ENCODE measurements around the gene ALDH1A2. TPM values are rescaled to one million over a fixed set of nuclear protein-coding genes. Genes with fewer than 3 reads are reported as not detected.

Gene ALDH1A2
- polyA plus RNA-seq, 1 donor from 2014 or later, result 0.24 TPM

DNA sequence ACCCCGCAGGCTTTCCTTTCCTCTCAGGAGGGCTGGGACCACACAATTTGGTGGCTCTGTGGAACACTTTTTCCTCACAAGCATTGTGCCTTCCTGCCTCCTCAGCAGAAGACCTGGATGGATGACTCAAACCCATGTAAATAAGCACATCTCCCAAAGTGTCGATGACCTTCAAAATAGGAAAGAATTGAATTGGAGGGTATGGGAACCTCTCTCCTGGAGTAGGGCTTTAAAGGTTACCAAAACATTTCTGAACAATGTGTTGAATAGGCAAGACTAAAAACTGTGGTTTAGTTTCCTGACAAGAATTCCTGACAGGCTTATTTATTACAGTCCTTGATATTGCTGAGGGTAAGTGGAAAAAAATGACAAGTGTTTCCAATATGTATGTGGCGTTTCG lies 118.2 kb downstream of the ALDH1A2 start:
- H3F3A ChIP-seq (ENCODE audit: insufficient read depth, low read length, poor library complexity, severe bottlenecking), result no peaks in the 10 kb centered on the region
- no peak overlapping the region for H3K27ac ChIP-seq (ENCODE audit: low read length)
- no peaks in the 10 kb centered on the region for H4K20me1 ChIP-seq (ENCODE audit: insufficient read depth)
- H3K9ac ChIP-seq (ENCODE audit: low read length), result no peak overlapping the region
- H3K9me3 ChIP-seq (ENCODE audit: low read length), result no peaks in the 10 kb centered on the region
- no peaks in the 10 kb centered on the region for H3K27me3 ChIP-seq (ENCODE audit: insufficient read depth, low read depth, low read length)
- H3K4me3 ChIP-seq (ENCODE audit: low read length), result no peak overlapping the region
- no peak overlapping the region for H2AFZ ChIP-seq (ENCODE audit: low read depth, low read length)
- no peaks in the 10 kb centered on the region for H3K9me2 ChIP-seq (ENCODE audit: insufficient read depth, low read length)
- H3K79me2 ChIP-seq (replicated peaks; ENCODE audit: insufficient read depth, low read length), result no peaks in the 10 kb centered on the region
- TF ChIP-seq, protein P1, sequence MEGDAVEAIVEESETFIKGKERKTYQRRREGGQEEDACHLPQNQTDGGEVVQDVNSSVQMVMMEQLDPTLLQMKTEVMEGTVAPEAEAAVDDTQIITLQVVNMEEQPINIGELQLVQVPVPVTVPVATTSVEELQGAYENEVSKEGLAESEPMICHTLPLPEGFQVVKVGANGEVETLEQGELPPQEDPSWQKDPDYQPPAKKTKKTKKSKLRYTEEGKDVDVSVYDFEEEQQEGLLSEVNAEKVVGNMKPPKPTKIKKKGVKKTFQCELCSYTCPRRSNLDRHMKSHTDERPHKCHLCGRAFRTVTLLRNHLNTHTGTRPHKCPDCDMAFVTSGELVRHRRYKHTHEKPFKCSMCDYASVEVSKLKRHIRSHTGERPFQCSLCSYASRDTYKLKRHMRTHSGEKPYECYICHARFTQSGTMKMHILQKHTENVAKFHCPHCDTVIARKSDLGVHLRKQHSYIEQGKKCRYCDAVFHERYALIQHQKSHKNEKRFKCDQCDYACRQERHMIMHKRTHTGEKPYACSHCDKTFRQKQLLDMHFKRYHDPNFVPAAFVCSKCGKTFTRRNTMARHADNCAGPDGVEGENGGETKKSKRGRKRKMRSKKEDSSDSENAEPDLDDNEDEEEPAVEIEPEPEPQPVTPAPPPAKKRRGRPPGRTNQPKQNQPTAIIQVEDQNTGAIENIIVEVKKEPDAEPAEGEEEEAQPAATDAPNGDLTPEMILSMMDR (IDR thresholded peaks at IDR 0.05; ENCODE audit: poor library complexity, severe bottlenecking), result no peak
- TF ChIP-seq POLR2AphosphoS5 (IDR thresholded peaks at IDR 0.05), result no peak
- TF ChIP-seq EZH2 (IDR thresholded peaks at IDR 0.05; ENCODE audit: borderline replicate concordance, insufficient read depth, low read length, poor library complexity, severe bottlenecking), result no peak
- no peak for TF ChIP-seq SMC3 (conservative IDR thresholded peaks at IDR 0.05; ENCODE audit: poor library complexity)
- no peak for TF ChIP-seq TAF1 (IDR thresholded peaks at IDR 0.05; ENCODE audit: low read depth)
- TF ChIP-seq RAD21 (conservative IDR thresholded peaks at IDR 0.05), result no peak
- no peak for TF ChIP-seq MXI1 (conservative IDR thresholded peaks at IDR 0.05; ENCODE audit: poor library complexity, severe bottlenecking)
- TF ChIP-seq EP300 (conservative IDR thresholded peaks at IDR 0.05; ENCODE audit: poor library complexity, severe bottlenecking), result no peak
- TF ChIP-seq REST (IDR thresholded peaks at IDR 0.05; ENCODE audit: borderline replicate concordance), result no peak
- no peaks in the 10 kb centered on the region for H3K36me3 ChIP-seq (ENCODE audit: insufficient read depth, low read length)
- no peak overlapping the region for H3K4me2 ChIP-seq (ENCODE audit: low read length)

GRCh38 chr15:57946491-57947048 lies 118.9 kb downstream of the ALDH1A2 start:
- H4K20me1 ChIP-seq (ENCODE audit: insufficient read depth), result no peaks in the 10 kb centered on the region
- H3K4me3 ChIP-seq (ENCODE audit: low read length), result no peak overlapping the region
- no peak overlapping the region for H3K27ac ChIP-seq (ENCODE audit: low read length)
- no peaks in the 10 kb centered on the region for H3K9me2 ChIP-seq (ENCODE audit: insufficient read depth, low read length)
- H3K27me3 ChIP-seq (ENCODE audit: insufficient read depth, low read depth, low read length), result no peaks in the 10 kb centered on the region
- no peak overlapping the region for H2AFZ ChIP-seq (ENCODE audit: low read depth, low read length)
- no peaks in the 10 kb centered on the region for H3F3A ChIP-seq (ENCODE audit: insufficient read depth, low read length, poor library complexity, severe bottlenecking)
- H3K36me3 ChIP-seq (ENCODE audit: insufficient read depth, low read length), result no peaks in the 10 kb centered on the region
- no peak overlapping the region for H3K4me2 ChIP-seq (ENCODE audit: low read length)
- no peaks in the 10 kb centered on the region for H3K9me3 ChIP-seq (ENCODE audit: low read length)
- TF ChIP-seq EZH2 (IDR thresholded peaks at IDR 0.05; ENCODE audit: borderline replicate concordance, insufficient read depth, low read length, poor library complexity, severe bottlenecking) (no peak), MXI1 (conservative IDR thresholded peaks at IDR 0.05; ENCODE audit: poor library complexity, severe bottlenecking) (no peak), TAF1 (IDR thresholded peaks at IDR 0.05; ENCODE audit: low read depth) (no peak), REST (IDR thresholded peaks at IDR 0.05; ENCODE audit: borderline replicate concordance) (no peak), EP300 (conservative IDR thresholded peaks at IDR 0.05; ENCODE audit: poor library complexity, severe bottlenecking) (no peak), POLR2AphosphoS5 (IDR thresholded peaks at IDR 0.05) (no peak), RAD21 (conservative IDR thresholded peaks at IDR 0.05) (no peak), SMC3 (conservative IDR thresholded peaks at IDR 0.05; ENCODE audit: poor library complexity) (no peak)
- TF ChIP-seq, protein P1 (IDR thresholded peaks at IDR 0.05; ENCODE audit: poor library complexity, severe bottlenecking), result no peak
- no peaks in the 10 kb centered on the region for H3K79me2 ChIP-seq (replicated peaks; ENCODE audit: insufficient read depth, low read length)
- H3K9ac ChIP-seq (ENCODE audit: low read length), result no peak overlapping the region

Measured in neural cell (in vitro differentiated cells).